Measurements from ENCODE around the gene DPP4.
A peak's percentile ranks its signal among the peaks of the same experiment; 100 is the strongest.
"Not testable (repeated sequence)": the region's sequence is repeated elsewhere in the genome, so short reads cannot be mapped to it uniquely, and the experiment has no call there.

The DPP4 gene

DNA sequence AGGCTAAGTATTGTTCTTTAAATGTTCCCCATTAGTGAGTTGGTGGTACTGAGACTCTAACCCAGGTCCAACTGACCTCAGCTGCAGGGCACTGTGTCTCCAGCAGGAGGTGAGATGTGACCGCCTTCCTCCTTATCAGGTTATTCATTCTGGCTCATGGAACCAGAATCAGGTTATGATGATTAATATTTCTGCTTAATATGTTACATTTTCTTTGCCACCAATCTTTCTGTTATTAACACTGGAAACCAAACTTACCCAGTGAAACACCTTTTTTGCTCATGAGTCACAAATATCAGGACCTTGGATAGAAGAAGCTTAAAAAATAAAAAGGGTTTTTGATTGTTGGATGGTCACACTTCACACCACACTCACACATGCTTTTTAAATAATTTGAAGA lies 85.4 kb downstream of the DPP4 start:
- Mint-ChIP-seq H3K4me1 (peaks cover 7 to 12% of the 10 kb centered on the region in 2 donors), H3K27ac (no peak overlapping the region), H3K9me3 (no peaks in the 10 kb centered on the region), H3K4me3 (no peak overlapping the region), H3K36me3 (no peaks in the 10 kb centered on the region), H3K27me3 (no peaks in the 10 kb centered on the region)
- ATAC-seq (replicated peaks) (no peak), DNase-seq (no peak)

DNA sequence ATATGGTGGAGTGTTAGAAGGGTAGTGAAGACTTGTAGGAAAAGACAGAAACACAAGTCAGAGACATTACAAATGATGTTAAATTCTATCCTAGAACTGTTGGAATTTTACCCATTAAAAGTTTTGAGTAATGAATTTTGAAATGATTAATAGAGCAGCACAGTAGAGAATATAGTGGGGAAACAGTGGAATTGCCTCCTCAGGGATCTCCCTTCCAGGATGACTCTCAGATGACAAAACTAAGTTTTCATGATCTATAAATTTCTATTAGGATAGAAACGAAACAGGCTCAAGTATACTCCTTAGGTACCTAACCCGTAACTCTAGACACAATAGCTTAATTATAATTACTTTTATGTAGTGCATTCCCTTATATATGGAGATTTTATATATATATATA lies 86.7 kb downstream of the DPP4 start:
- ATAC-seq (replicated peaks) (no peak), DNase-seq (no peak)
- H3K27me3 Mint-ChIP-seq: no peaks in the 10 kb centered on the region
- no peak overlapping the region for H3K27ac Mint-ChIP-seq
- peaks cover 0 to under 1% of the 10 kb centered on the region in 2 donors for H3K4me1 Mint-ChIP-seq
- H3K9me3 Mint-ChIP-seq: no peaks in the 10 kb centered on the region
- no peaks in the 10 kb centered on the region for H3K36me3 Mint-ChIP-seq
- H3K4me3 Mint-ChIP-seq: no peak overlapping the region

GRCh38 chr2:161983866-161984265 lies 90.1 kb downstream of the DPP4 start:
- Mint-ChIP-seq H3K27me3 (peaks cover 0 to 4% of the 10 kb centered on the region in 2 donors), H3K36me3 (no peaks in the 10 kb centered on the region), H3K27ac (no peak overlapping the region), H3K9me3 (no peaks in the 10 kb centered on the region), H3K4me3 (no peak overlapping the region), H3K4me1 (no peaks in the 10 kb centered on the region)
- no peak for ATAC-seq (replicated peaks)
- DNase-seq: no peak

- H3K27ac Mint-ChIP-seq: no peak overlapping the region
- H3K4me1 Mint-ChIP-seq: no peaks in the 10 kb centered on the region
- H3K9me3 Mint-ChIP-seq: no peaks in the 10 kb centered on the region
- ATAC-seq (replicated peaks) (no peak), DNase-seq (no peak)
- H3K4me3 Mint-ChIP-seq: no peak overlapping the region
- H3K27me3 Mint-ChIP-seq: peaks cover 0 to 4% of the 10 kb centered on the region in 2 donors
- H3K36me3 Mint-ChIP-seq: no peaks in the 10 kb centered on the region
Observed at GRCh38 chr2:161983331-161983651, 90.7 kb downstream of the DPP4 start.

GRCh38 chr2:161982548-161983330 lies 91.3 kb downstream of the DPP4 start:
- H3K4me1 Mint-ChIP-seq: no peaks in the 10 kb centered on the region
- no peaks in the 10 kb centered on the region for H3K9me3 Mint-ChIP-seq
- H3K27me3 Mint-ChIP-seq: peaks cover 0 to 4% of the 10 kb centered on the region in 2 donors
- no peak overlapping the region for H3K4me3 Mint-ChIP-seq
- no peaks in the 10 kb centered on the region for H3K36me3 Mint-ChIP-seq
- peak in 1 of 2 donors; percentile 25 for ATAC-seq (replicated peaks)
- no peak overlapping the region for H3K27ac Mint-ChIP-seq
- no peak for DNase-seq

DNA sequence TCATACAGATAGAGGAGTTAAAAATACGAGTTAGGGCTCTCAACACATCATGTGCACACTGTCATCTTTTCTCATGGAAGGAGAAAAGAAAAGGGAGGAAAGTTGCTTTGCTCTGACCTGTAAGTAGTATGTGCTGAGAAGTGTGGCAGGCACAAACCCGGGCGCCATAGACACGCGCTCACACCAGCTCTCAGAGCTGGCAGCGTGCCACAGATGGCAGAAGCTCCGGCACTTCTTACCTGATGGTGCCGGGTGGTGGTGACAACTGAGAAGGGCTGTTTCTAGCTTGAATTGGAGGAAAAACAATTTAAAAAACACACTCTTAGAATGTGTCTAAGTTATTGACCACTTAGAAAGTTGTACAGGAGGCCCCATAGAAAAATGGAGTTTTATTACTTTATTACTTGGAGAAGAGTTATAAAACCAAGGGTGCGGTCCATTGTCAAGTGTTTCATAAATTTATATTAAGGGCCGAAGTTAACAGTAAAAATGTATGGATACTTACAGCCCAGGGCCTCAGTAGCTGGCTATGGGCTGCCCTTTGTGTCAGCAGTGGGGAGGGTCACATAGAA lies 92.2 kb downstream of the DPP4 start:
- Mint-ChIP-seq H3K9me3 (no peaks in the 10 kb centered on the region), H3K27me3 (peaks cover 0 to 8% of the 10 kb centered on the region in 2 donors), H3K27ac (no peak overlapping the region), H3K36me3 (no peaks in the 10 kb centered on the region), H3K4me1 (no peaks in the 10 kb centered on the region), H3K4me3 (no peak overlapping the region)
- ATAC-seq (replicated peaks): no peak
- no peak for DNase-seq

DNA sequence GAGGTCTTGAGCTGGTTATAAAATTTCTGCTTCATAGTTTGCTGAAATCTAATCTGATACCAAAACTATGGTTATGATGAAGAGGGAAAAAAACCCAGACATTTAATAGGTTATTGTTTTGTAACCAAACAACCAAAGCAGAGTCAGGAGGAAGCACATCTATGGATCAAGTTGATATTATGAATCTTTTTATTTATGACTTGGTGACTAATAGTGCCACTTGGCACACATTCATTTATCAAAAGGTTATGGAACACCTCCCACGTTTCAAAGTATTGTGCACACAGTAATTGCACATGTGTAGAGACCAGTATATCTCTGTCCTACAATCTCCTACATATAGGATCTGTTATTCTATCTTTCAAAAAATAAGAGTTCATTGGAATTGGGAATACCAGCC lies 93.0 kb downstream of the DPP4 start:
- Mint-ChIP-seq H3K4me1 (no peaks in the 10 kb centered on the region), H3K27me3 (peaks cover 0 to 8% of the 10 kb centered on the region in 2 donors), H3K27ac (no peak overlapping the region), H3K4me3 (no peak overlapping the region), H3K9me3 (peaks cover 0 to 2% of the 10 kb centered on the region in 2 donors), H3K36me3 (no peaks in the 10 kb centered on the region)
- ATAC-seq (replicated peaks) (no peak), DNase-seq (no peak)

GRCh38 chr2:161979490-161979889 lies 94.5 kb downstream of the DPP4 start:
- DNase-seq (no peak), ATAC-seq (replicated peaks) (peak; percentile 71 to 78)
- H3K27ac Mint-ChIP-seq: no peak overlapping the region
- no peaks in the 10 kb centered on the region for H3K36me3 Mint-ChIP-seq
- peaks cover 0 to 2% of the 10 kb centered on the region in 2 donors for H3K9me3 Mint-ChIP-seq
- H3K27me3 Mint-ChIP-seq: peaks cover 0 to 13% of the 10 kb centered on the region in 2 donors
- no peaks in the 10 kb centered on the region for H3K4me1 Mint-ChIP-seq
- no peak overlapping the region for H3K4me3 Mint-ChIP-seq

- not testable (repeated sequence) for ATAC-seq (replicated peaks); H3K4me1 Mint-ChIP-seq; DNase-seq; H3K27ac Mint-ChIP-seq; H3K9me3 Mint-ChIP-seq; H3K4me3 Mint-ChIP-seq; H3K36me3 Mint-ChIP-seq
- peaks cover 0 to 13% of the 10 kb centered on the region in 2 donors for H3K27me3 Mint-ChIP-seq
Observed at GRCh38 chr2:161977926-161978325, 96.1 kb downstream of the DPP4 start.

- peaks cover 0 to 13% of the 10 kb centered on the region in 2 donors for H3K27me3 Mint-ChIP-seq
- no peaks in the 10 kb centered on the region for H3K4me1 Mint-ChIP-seq
- no peak for DNase-seq
- no peak for ATAC-seq (replicated peaks)
- no peak overlapping the region for H3K27ac Mint-ChIP-seq
- H3K4me3 Mint-ChIP-seq: no peak overlapping the region
- peaks cover 0 to 2% of the 10 kb centered on the region in 2 donors for H3K9me3 Mint-ChIP-seq
- H3K36me3 Mint-ChIP-seq: no peaks in the 10 kb centered on the region
Observed at GRCh38 chr2:161976917-161977316, 97.1 kb downstream of the DPP4 start.

- no peaks in the 10 kb centered on the region for H3K36me3 Mint-ChIP-seq
- no peak overlapping the region for H3K27ac Mint-ChIP-seq
- DNase-seq: no peak
- no peak for ATAC-seq (replicated peaks)
- H3K4me3 Mint-ChIP-seq: no peak overlapping the region
- peaks cover 0 to 10% of the 10 kb centered on the region in 2 donors for H3K27me3 Mint-ChIP-seq
- H3K4me1 Mint-ChIP-seq: no peaks in the 10 kb centered on the region
- H3K9me3 Mint-ChIP-seq: peaks cover 0 to 2% of the 10 kb centered on the region in 2 donors
Observed at GRCh38 chr2:161976295-161976694, 97.7 kb downstream of the DPP4 start.

GRCh38 chr2:161975813-161976160 lies 98.2 kb downstream of the DPP4 start:
- DNase-seq (no peak), ATAC-seq (replicated peaks) (no peak)
- Mint-ChIP-seq H3K36me3 (no peaks in the 10 kb centered on the region), H3K4me1 (no peaks in the 10 kb centered on the region), H3K9me3 (peaks cover 0 to 2% of the 10 kb centered on the region in 2 donors), H3K27me3 (peaks cover 0 to 9% of the 10 kb centered on the region in 2 donors), H3K27ac (no peak overlapping the region), H3K4me3 (no peak overlapping the region)

DNA sequence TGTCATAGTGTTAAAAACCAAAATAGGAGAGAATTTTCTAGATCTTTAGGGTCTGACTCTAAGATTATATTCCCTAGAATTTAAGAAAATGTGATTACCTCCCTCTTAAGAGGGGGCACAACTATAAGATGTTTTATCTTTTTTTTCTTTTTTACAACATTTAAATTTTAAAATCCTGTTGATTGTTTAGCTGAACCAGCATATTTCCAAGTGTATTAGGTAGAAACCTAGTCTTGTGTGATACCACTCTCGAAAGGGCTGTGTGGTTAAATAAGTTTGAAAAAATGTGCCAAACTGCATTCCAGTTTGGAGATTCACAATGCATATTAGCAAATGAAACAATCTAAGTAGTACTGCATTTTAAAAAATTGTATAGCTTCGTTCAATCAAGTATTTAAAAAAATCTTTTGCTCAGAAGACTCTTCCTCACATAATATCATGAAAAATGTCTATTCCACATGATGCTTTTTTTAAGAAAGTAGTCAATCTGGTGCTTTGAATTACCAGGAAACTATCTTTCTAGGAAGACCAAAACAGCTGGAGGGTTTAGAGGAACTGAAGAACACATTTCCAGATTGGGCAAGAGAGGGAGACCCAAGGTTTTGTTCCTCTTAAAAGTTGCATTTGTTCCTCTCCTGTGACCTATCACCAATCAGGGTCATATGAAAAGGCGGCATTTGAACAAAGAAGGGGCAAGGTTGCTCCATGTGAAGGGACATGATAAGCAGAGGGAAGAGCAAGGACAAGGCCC lies 98.8 kb downstream of the DPP4 start:
- no peaks in the 10 kb centered on the region for H3K36me3 Mint-ChIP-seq

DNA sequence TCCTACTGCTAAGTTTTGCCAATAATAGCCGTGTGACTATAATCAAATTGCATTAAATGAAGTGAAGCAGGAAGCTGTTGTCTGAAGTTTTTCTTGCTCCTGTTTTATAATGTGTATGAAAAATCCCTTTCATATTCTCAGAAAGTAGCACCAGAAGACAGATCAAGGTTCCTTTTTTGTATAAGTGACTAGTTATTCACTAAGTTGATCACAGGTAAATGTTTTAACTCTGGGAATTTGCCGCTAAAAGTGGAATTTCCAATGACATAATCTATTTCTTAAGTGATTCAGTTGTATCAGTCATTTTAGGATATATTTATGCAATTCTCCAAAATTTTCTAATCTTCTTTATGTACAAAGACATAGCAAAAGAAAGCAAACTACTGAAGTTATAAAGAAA lies 99.6 kb downstream of the DPP4 start:
- H3K36me3 Mint-ChIP-seq: no peaks in the 10 kb centered on the region
- ATAC-seq (replicated peaks) (no peak), DNase-seq (no peak)
- H3K4me1 Mint-ChIP-seq: no peaks in the 10 kb centered on the region
- peaks cover 0 to 9% of the 10 kb centered on the region in 2 donors for H3K27me3 Mint-ChIP-seq
- no peak overlapping the region for H3K27ac Mint-ChIP-seq
- H3K9me3 Mint-ChIP-seq: peaks cover 0 to 2% of the 10 kb centered on the region in 2 donors
- no peak overlapping the region for H3K4me3 Mint-ChIP-seq

More for the DNA sequence above, 98.8 kb downstream of the DPP4 start:
- ATAC-seq (replicated peaks): no peak
- H3K4me3 Mint-ChIP-seq: no peak overlapping the region
- H3K27me3 Mint-ChIP-seq: peaks cover 0 to 9% of the 10 kb centered on the region in 2 donors
- peaks cover 0 to 2% of the 10 kb centered on the region in 2 donors for H3K9me3 Mint-ChIP-seq
- no peak for DNase-seq
- no peaks in the 10 kb centered on the region for H3K4me1 Mint-ChIP-seq
- no peak overlapping the region for H3K27ac Mint-ChIP-seq

GRCh38 chr2:161972866-161973265 lies 101.1 kb downstream of the DPP4 start:
- Mint-ChIP-seq H3K27ac (no peak overlapping the region), H3K4me1 (no peaks in the 10 kb centered on the region), H3K36me3 (no peaks in the 10 kb centered on the region), H3K4me3 (no peak overlapping the region), H3K9me3 (peaks cover 0 to 2% of the 10 kb centered on the region in 2 donors), H3K27me3 (peaks cover 0 to 9% of the 10 kb centered on the region in 2 donors)
- ATAC-seq (replicated peaks) (no peak), DNase-seq (no peak)

Measured in stimulated activated naive B cell treated with anti-CD40 and anti-IgM and Interleukin-4, amounts not matched to agents 10 μg/mL and 1 μg/mL and 100 μg/mL, for 72 hours (primary cell).